H9 (cell line): ENCODE results near the gene TFAP2C. TPM values are rescaled to one million over a fixed set of nuclear protein-coding genes. Genes with fewer than 3 reads are reported as not detected.

Experiments
- DNase-seq: peaks from one replicate; pipeline ENCODE4 v3.0.0-alpha.2; 2017
- H2AFZ ChIP-seq: one replicate; pipeline ENCODE4 v1.6.1; 2013; ENCODE audit warnings: mild to moderate bottlenecking, low read length, control low read depth, moderate library complexity
- H2AK5ac ChIP-seq: 2 replicates; pipeline ENCODE4 v1.6.1; 2013; ENCODE audit warnings: low read length, control low read depth, mixed read lengths; ENCODE audit not compliant: insufficient read length
- H2BK120ac ChIP-seq: one replicate; pipeline ENCODE4 v1.6.1; 2013; ENCODE audit warnings: low read depth, mild to moderate bottlenecking, low read length, control low read depth, inconsistent platforms; ENCODE audit not compliant: poor library complexity, severe bottlenecking
- H2BK12ac ChIP-seq: 2 replicates; pipeline ENCODE4 v1.6.1; 2013; ENCODE audit warnings: low read length, control low read depth, mixed read lengths, low read depth; ENCODE audit not compliant: insufficient read length
- H2BK15ac ChIP-seq: 2 replicates; pipeline ENCODE4 v1.6.1; 2013; ENCODE audit warnings: low read depth, low read length, control low read depth
- H2BK20ac ChIP-seq: one replicate; pipeline ENCODE4 v1.6.1; 2013; ENCODE audit warnings: low read depth, mild to moderate bottlenecking, low read length, control low read depth, inconsistent platforms; ENCODE audit not compliant: poor library complexity, severe bottlenecking
- H2BK5ac ChIP-seq: 2 replicates; pipeline ENCODE4 v1.6.1; 2013; ENCODE audit warnings: low read length, control low read depth, mixed read lengths; ENCODE audit not compliant: insufficient read length
- H3K14ac ChIP-seq: 2 replicates; pipeline ENCODE4 v1.6.1; 2013; ENCODE audit warnings: low read length, control low read depth; ENCODE audit not compliant: insufficient read depth
- H3K18ac ChIP-seq: 2 replicates; pipeline ENCODE4 v1.6.1; 2013; ENCODE audit warnings: low read depth, mild to moderate bottlenecking, mixed read lengths, low read length, control low read depth; ENCODE audit not compliant: insufficient read length
- H3K23ac ChIP-seq: 2 replicates; pipeline ENCODE4 v1.6.1; 2013; ENCODE audit warnings: low read length, control low read depth, mixed read lengths, low read depth; ENCODE audit not compliant: insufficient read length
- H3K23me2 ChIP-seq: 2 replicates; pipeline ENCODE4 v1.6.1; 2013; ENCODE audit warnings: low read depth, mild to moderate bottlenecking, mixed read lengths, low read length, control low read depth; ENCODE audit not compliant: insufficient read length, poor library complexity, severe bottlenecking
- H3K27ac ChIP-seq: 2 replicates; pipeline ENCODE4 v1.5.1; 2013; ENCODE audit warnings: low read length, control low read depth, mixed read lengths, low read depth; ENCODE audit not compliant: insufficient read length
- H3K27me3 ChIP-seq: 2 replicates; pipeline ENCODE4 v1.6.1; 2013; ENCODE audit warnings: low read length, control low read depth, inconsistent platforms; ENCODE audit not compliant: insufficient read depth
- H3K4ac ChIP-seq: 2 replicates; pipeline ENCODE4 v1.6.1; 2013; ENCODE audit warnings: low read depth, mild to moderate bottlenecking, control low read depth, inconsistent platforms, low read length, moderate library complexity
- H3K4me1 ChIP-seq: 2 replicates; pipeline ENCODE4 v1.6.1; 2013; ENCODE audit warnings: low read length, control low read depth, inconsistent platforms; ENCODE audit not compliant: insufficient read depth
- H3K4me2 ChIP-seq: 2 replicates; pipeline ENCODE4 v1.6.1; 2013; ENCODE audit warnings: low read length, control low read depth, mixed read lengths; ENCODE audit not compliant: insufficient read length, insufficient read depth
- H3K56ac ChIP-seq: 2 replicates; pipeline ENCODE4 v1.6.1; 2013; ENCODE audit warnings: low read depth, mild to moderate bottlenecking, mixed read lengths, low read length, control low read depth; ENCODE audit not compliant: insufficient read length
- H3K79me1 ChIP-seq: 2 replicates; pipeline ENCODE4 v1.6.1; 2013; ENCODE audit warnings: low read depth, mild to moderate bottlenecking, moderate library complexity, low read length, control low read depth, inconsistent platforms; ENCODE audit not compliant: insufficient read depth, poor library complexity, severe bottlenecking
- H3K79me2 ChIP-seq: 2 replicates; pipeline ENCODE4 v1.6.1; 2013; ENCODE audit warnings: low read length, control low read depth, inconsistent platforms; ENCODE audit not compliant: insufficient read depth
- H3K9ac ChIP-seq: 2 replicates; pipeline ENCODE4 v1.6.1; 2013; ENCODE audit warnings: low read length, control low read depth, mixed read lengths; ENCODE audit not compliant: insufficient read length; ENCODE audit errors: extremely low read depth
- H3K9me3 ChIP-seq: one replicate; pipeline ENCODE4 v1.6.1; 2013; ENCODE audit warnings: low read depth, low read length, inconsistent platforms; ENCODE audit not compliant: control insufficient read depth
- H3T11ph ChIP-seq: one replicate; pipeline ENCODE4 v1.6.1; 2013; ENCODE audit warnings: mild to moderate bottlenecking, low read length, control low read depth, inconsistent platforms
- H4K20me1 ChIP-seq: one replicate; pipeline ENCODE4 v1.6.1; 2013; ENCODE audit not compliant: control insufficient read depth, insufficient read length, insufficient read depth
- H4K5ac ChIP-seq: 2 replicates; pipeline ENCODE4 v1.6.1; 2013; ENCODE audit warnings: low read depth, mild to moderate bottlenecking, mixed read lengths, low read length, control low read depth; ENCODE audit not compliant: insufficient read length
- H4K8ac ChIP-seq: replicated peaks from 2 replicates; pipeline ENCODE4 v1.6.1; 2013; ENCODE audit warnings: low read length, control low read depth, mixed read lengths, low read depth; ENCODE audit not compliant: insufficient read length
- H4K91ac ChIP-seq: 2 replicates; pipeline ENCODE4 v1.6.1; 2013; ENCODE audit warnings: low read depth, mild to moderate bottlenecking, moderate library complexity, mixed read lengths, low read length, control low read depth; ENCODE audit not compliant: insufficient read length
- H3K27ac Mint-ChIP-seq, 3 experiments: 2 replicates in 2 of 3; 3 replicates in 1 of 3; pipeline ENCODE4 v1.8.0; 2020 to 2021; ENCODE audit warnings: mixed read lengths in 3 of 3, mild to moderate bottlenecking in 1 of 3, moderate library complexity in 1 of 3
- H3K27me3 Mint-ChIP-seq: 2 replicates; pipeline ENCODE4 v1.8.0; 2021; ENCODE audit warnings: low read depth, mild to moderate bottlenecking, moderate library complexity, mixed read lengths
- H3K36me3 Mint-ChIP-seq, 3 experiments: 2 replicates in 2 of 3; 3 replicates in 1 of 3; pipeline ENCODE4 v1.8.0; 2020 to 2021; ENCODE audit warnings: low read depth in 3 of 3, mixed read lengths in 3 of 3; ENCODE audit not compliant: insufficient read depth in 1 of 3
- H3K4me1 Mint-ChIP-seq, 2 experiments: 2 replicates each; pipeline ENCODE4 v1.8.0; 2020; ENCODE audit warnings: mixed read lengths in 2 of 2
- H3K4me3 Mint-ChIP-seq, 2 experiments: 2 replicates in 1 of 2; 3 replicates in 1 of 2; pipeline ENCODE4 v1.8.0; 2020 to 2021; ENCODE audit warnings: mild to moderate bottlenecking in 2 of 2, mixed read lengths in 2 of 2, moderate library complexity in 1 of 2
- H3K9me3 Mint-ChIP-seq, 2 experiments: 2 replicates in 1 of 2; 3 replicates in 1 of 2; pipeline ENCODE4 v1.8.0; 2020; ENCODE audit warnings: mild to moderate bottlenecking in 2 of 2, mixed read lengths in 2 of 2, moderate library complexity in 1 of 2
- WGBS: extraction: QIAGEN DNeasy Blood & Tissue Kit; methylation state at CpG from one replicate; pipeline ENCODE4 v1.1.7; 2013; ENCODE audit warnings: missing lambda C conversion rate, low lambda C conversion rate, mixed read lengths; ENCODE audit not compliant: insufficient read length; ENCODE audit errors: extremely low coverage; 5-methylcytosine and 5-hydroxymethylcytosine counted together
- total RNA-seq: library from RNA; stranded (reverse); gene quantifications from 2 replicates; pipeline ENCODE4 v1.2.1, GENCODE V29; 2021
- TF ChIP-seq, protein P1 (sequence below): fragments of 200-600 bp; sonication (generic); conservative IDR thresholded peaks from 3 replicates; pipeline ENCODE4 v1.8.0; 2021; ENCODE audit warnings: antibody characterized with exemption, mild to moderate bottlenecking

Gene TFAP2C
- total RNA-seq, 1 experiment from 2014 or later, result 24.3 TPM

DNA sequence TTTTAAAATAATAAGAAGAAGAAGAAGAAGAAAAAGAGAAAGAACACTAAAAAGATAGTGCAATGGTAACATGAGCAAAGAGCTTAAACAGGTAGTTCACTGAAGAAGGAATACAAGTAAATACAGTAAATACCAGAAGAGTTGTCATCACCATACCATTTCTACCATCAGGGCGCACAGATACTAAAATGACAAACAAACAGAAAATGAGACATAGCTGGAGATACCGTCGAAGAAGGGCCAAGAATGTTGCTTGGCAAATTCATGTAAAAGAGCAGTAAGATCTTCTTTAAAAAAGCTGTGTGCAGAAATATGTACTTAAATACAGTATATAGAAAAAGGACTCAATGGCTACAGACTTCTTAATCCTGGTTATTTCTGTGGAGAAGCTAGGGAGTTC lies 20.7 kb upstream of the TFAP2C start:
- Mint-ChIP-seq H3K9me3 (no peaks in the 10 kb centered on the region), H3K27me3 (peaks cover 4% of the 10 kb centered on the region), H3K36me3 (no peaks in the 10 kb centered on the region), H3K4me3 (no peak overlapping the region), H3K4me1 (peaks cover 12 to 15% of the 10 kb centered on the region in 2 experiments), H3K27ac (no peak overlapping the region)
- Histone ChIP-seq H2BK12ac (no peak overlapping the region), H3K56ac (no peak overlapping the region), H3K23ac (no peak overlapping the region), H3K9ac (no peak overlapping the region), H3K23me2 (no peaks in the 10 kb centered on the region), H3K27me3 (no peaks in the 10 kb centered on the region), H3K18ac (no peak overlapping the region), H2BK20ac (no peak overlapping the region), H4K5ac (no peak overlapping the region), H2BK15ac (no peak overlapping the region), H3K4ac (no peak overlapping the region), H2AK5ac (no peak overlapping the region), H2BK120ac (no peak overlapping the region), H2BK5ac (no peak overlapping the region), H3K4me2 (no peak overlapping the region), H3K79me2 (no peaks in the 10 kb centered on the region), H4K20me1 (no peaks in the 10 kb centered on the region), H3K79me1 (no peaks in the 10 kb centered on the region), H3T11ph (no peak overlapping the region), H4K91ac (no peak overlapping the region), H2AFZ (no peak overlapping the region), H3K27ac (no peak overlapping the region), H3K14ac (no peak overlapping the region), H3K4me1 (no peaks in the 10 kb centered on the region), H3K9me3 (no peaks in the 10 kb centered on the region), H4K8ac (no peak overlapping the region)
- TF ChIP-seq, protein P1, sequence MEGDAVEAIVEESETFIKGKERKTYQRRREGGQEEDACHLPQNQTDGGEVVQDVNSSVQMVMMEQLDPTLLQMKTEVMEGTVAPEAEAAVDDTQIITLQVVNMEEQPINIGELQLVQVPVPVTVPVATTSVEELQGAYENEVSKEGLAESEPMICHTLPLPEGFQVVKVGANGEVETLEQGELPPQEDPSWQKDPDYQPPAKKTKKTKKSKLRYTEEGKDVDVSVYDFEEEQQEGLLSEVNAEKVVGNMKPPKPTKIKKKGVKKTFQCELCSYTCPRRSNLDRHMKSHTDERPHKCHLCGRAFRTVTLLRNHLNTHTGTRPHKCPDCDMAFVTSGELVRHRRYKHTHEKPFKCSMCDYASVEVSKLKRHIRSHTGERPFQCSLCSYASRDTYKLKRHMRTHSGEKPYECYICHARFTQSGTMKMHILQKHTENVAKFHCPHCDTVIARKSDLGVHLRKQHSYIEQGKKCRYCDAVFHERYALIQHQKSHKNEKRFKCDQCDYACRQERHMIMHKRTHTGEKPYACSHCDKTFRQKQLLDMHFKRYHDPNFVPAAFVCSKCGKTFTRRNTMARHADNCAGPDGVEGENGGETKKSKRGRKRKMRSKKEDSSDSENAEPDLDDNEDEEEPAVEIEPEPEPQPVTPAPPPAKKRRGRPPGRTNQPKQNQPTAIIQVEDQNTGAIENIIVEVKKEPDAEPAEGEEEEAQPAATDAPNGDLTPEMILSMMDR, result no peak
- DNase-seq, result no peak
- WGBS, result no CpG with 5 or more reads among the region's 3 CpGs
